HCT116 (cell line): Measurements from ENCODE around the gene SYCE3. TPM values are rescaled to one million over a fixed set of nuclear protein-coding genes. Genes with fewer than 3 reads are reported as not detected.

Source experiments
- ATAC-seq: fragments of 200-7000 bp; cut with Tn5 transposase; 2 replicates; pipeline ENCODE4 v1.9.1; 2020; ENCODE audit warnings: mild to moderate bottlenecking, moderate library complexity
- BruUV-seq: library from RNA; stranded (reverse); fragments of 400-500 nt; replicated peaks from 2 replicates; lab custom pipeline; 2021; lab: Mats Ljungman, UMichigan
- CTCF ChIA-PET: fragments of 300-600 bp; sonication (Branson Sonifier 250); formaldehyde crosslinking; loops from one replicate; lab custom pipeline; 2021; ENCODE audit warnings: antibody characterized with exemption; lab: Charles Lee
- POLR2A ChIA-PET: fragments of 300-600, 350-600 bp; sonication (Branson Sonifier 250); formaldehyde crosslinking; loops from one replicate; lab custom pipeline; 2021; ENCODE audit warnings: antibody characterized with exemption; lab: Charles Lee
- RAD21 ChIA-PET, 2 experiments: fragments of 300-600 bp; sonication (Branson Sonifier 250); formaldehyde crosslinking; loops; one replicate each; lab custom pipeline; 2023; ENCODE audit warnings: low total read pairs in 2 of 2; ENCODE audit not compliant: uncharacterized antibody in 2 of 2, unreplicated experiment in 2 of 2, low non-redundant PET in 1 of 2; lab: Charles Lee
- DNase-seq: peaks from one replicate; pipeline ENCODE4 v3.0.0-alpha.2; 2010; ENCODE audit warnings: low read depth, low spot score
- H2AFZ ChIP-seq: fragments of 200-600 bp; shearing (Covaris generic), sonication (generic); 2 replicates; pipeline ENCODE4 v1.6.1; 2017; ENCODE audit warnings: low read depth, mixed run types, mixed read lengths, antibody characterized with exemption, low read length; ENCODE audit not compliant: poor library complexity, severe bottlenecking
- H3K27ac ChIP-seq: 2 replicates; pipeline ENCODE4 v1.5.1; 2012; ENCODE audit warnings: low read depth, low read length
- H3K27me3 ChIP-seq: fragments of 200-600 bp; sonication (generic); 2 replicates; pipeline ENCODE4 v1.6.1; 2016; ENCODE audit warnings: mixed run types, low read length, mixed read lengths; ENCODE audit not compliant: insufficient read depth
- H3K36me3 ChIP-seq, 2 experiments: fragments of 200-500 bp in 1 of 2; fragments of 200-600 bp in 1 of 2; sonication (Bioruptor generic) in 1 of 2; sonication (generic) in 1 of 2; 2 replicates each; pipeline versions ENCODE4 v1.5.1 to v1.6.1; 2014 to 2016; ENCODE audit warnings: low read length in 2 of 2, inconsistent platforms in 1 of 2, mixed read lengths in 1 of 2, mixed run types in 1 of 2; ENCODE audit not compliant: insufficient read depth in 2 of 2, control insufficient read depth in 1 of 2
- H3K4me1 ChIP-seq, 2 experiments: fragments of 200-600 bp in 1 of 2; sonication (generic) in 1 of 2; 2 replicates each; pipeline versions ENCODE4 v1.5.1 to v1.6.1; 2012 to 2017; ENCODE audit warnings: low read length in 2 of 2, inconsistent platforms in 1 of 2, mild to moderate bottlenecking in 1 of 2, mixed read lengths in 1 of 2, mixed run types in 1 of 2, moderate library complexity in 1 of 2; ENCODE audit not compliant: insufficient read depth in 2 of 2, control insufficient read depth in 1 of 2
- H3K4me2 ChIP-seq: fragments of 200-600 bp; sonication (generic); 2 replicates; pipeline ENCODE4 v1.6.1; 2017; ENCODE audit warnings: mixed run types, low read length, mixed read lengths
- H3K4me3 ChIP-seq, 2 experiments: fragments of 200-600 bp in 1 of 2; sonication (generic) in 1 of 2; replicated peaks in 1 of 2; 2 replicates each; pipeline ENCODE4 v1.5.1; 2011 to 2016; ENCODE audit warnings: low read length in 2 of 2, control low read depth in 1 of 2, low read depth in 1 of 2, mild to moderate bottlenecking in 1 of 2, mixed read lengths in 1 of 2, mixed run types in 1 of 2
- H3K79me2 ChIP-seq: fragments of 200-600 bp; sonication (generic); 2 replicates; pipeline ENCODE4 v1.6.1; 2017; ENCODE audit warnings: mild to moderate bottlenecking, mixed run types, low read length, moderate library complexity, mixed read lengths; ENCODE audit not compliant: insufficient read depth
- H3K9ac ChIP-seq: fragments of 200-600 bp; sonication (generic); 2 replicates; pipeline ENCODE4 v1.6.1; 2016; ENCODE audit warnings: low read length, mixed read lengths
- H3K9me2 ChIP-seq: fragments of 200-600 bp; sonication (generic), shearing (Covaris generic); 2 replicates; pipeline ENCODE4 v1.6.1; 2017; ENCODE audit warnings: mixed run types, mild to moderate bottlenecking, moderate library complexity; ENCODE audit not compliant: insufficient read depth
- H3K9me3 ChIP-seq, 2 experiments: fragments of 200-500 bp in 1 of 2; fragments of 200-600 bp in 1 of 2; sonication (Bioruptor generic) in 1 of 2; sonication (generic) in 1 of 2; 2 replicates each; pipeline ENCODE4 v1.6.1; 2014 to 2017; ENCODE audit warnings: low read length in 2 of 2, mixed read lengths in 2 of 2, inconsistent platforms in 1 of 2, low read depth in 1 of 2, mild to moderate bottlenecking in 1 of 2, mixed run types in 1 of 2, moderate library complexity in 1 of 2; ENCODE audit not compliant: control insufficient read depth in 1 of 2, insufficient read depth in 1 of 2
- H4K20me1 ChIP-seq: fragments of 200-600 bp; sonication (generic), shearing (Covaris generic); 2 replicates; pipeline ENCODE4 v1.6.1; 2017; ENCODE audit warnings: mixed run types, mild to moderate bottlenecking, moderate library complexity; ENCODE audit not compliant: insufficient read depth
- CEBPB ChIP-seq: IDR thresholded peaks from 2 replicates; pipeline ENCODE4 v1.6.1; 2012; ENCODE audit warnings: low read depth
- CTCF ChIP-seq, 3 experiments: fragments of 200-600 bp in 1 of 3; sonication (generic) in 1 of 3; IDR thresholded peaks in 2 of 3; conservative IDR thresholded peaks in 1 of 3; 2 replicates each; pipeline ENCODE4 v1.5.1; 2012 to 2017; ENCODE audit warnings: low read depth in 2 of 3, low read length in 2 of 3, antibody characterized with exemption in 1 of 3, borderline replicate concordance in 1 of 3, control low read depth in 1 of 3, mild to moderate bottlenecking in 1 of 3, mixed read lengths in 1 of 3, mixed run types in 1 of 3, moderate library complexity in 1 of 3; ENCODE audit not compliant: insufficient read depth in 1 of 3
- EGR1 ChIP-seq: IDR thresholded peaks from 2 replicates; pipeline ENCODE4 v1.6.1; 2012; ENCODE audit warnings: low read depth
- ELF1 ChIP-seq: IDR thresholded peaks from 2 replicates; pipeline ENCODE4 v1.6.1; 2012; ENCODE audit warnings: low read depth, borderline replicate concordance
- EZH2phosphoT487 ChIP-seq: fragments of 200-600 bp; IDR thresholded peaks from 2 replicates; pipeline ENCODE4 v1.6.1; 2018; ENCODE audit warnings: antibody characterized with exemption, borderline replicate concordance
- FOSL1 ChIP-seq: IDR thresholded peaks from 2 replicates; pipeline ENCODE4 v1.6.1; 2012; ENCODE audit warnings: low read depth
- JUND ChIP-seq: IDR thresholded peaks from 2 replicates; pipeline ENCODE4 v1.6.1; 2012
- POLR2A ChIP-seq: IDR thresholded peaks from 2 replicates; pipeline ENCODE4 v1.7.0; 2011; ENCODE audit warnings: borderline replicate concordance; ENCODE audit not compliant: insufficient read depth, insufficient read length; ENCODE audit errors: extremely low read depth
- REST ChIP-seq: IDR thresholded peaks from 2 replicates; pipeline ENCODE4 v1.6.1; 2012; ENCODE audit warnings: low read depth
- SIN3A ChIP-seq: IDR thresholded peaks from 2 replicates; pipeline ENCODE4 v1.6.1; 2012; ENCODE audit warnings: low read depth
- SP1 ChIP-seq: IDR thresholded peaks from 2 replicates; pipeline ENCODE4 v1.6.1; 2012; ENCODE audit warnings: low read depth
- YY1 ChIP-seq: IDR thresholded peaks from 2 replicates; pipeline ENCODE4 v1.6.1; 2011; ENCODE audit warnings: low read length, low read depth, moderate library complexity, mild to moderate bottlenecking; ENCODE audit not compliant: insufficient replicate concordance; ENCODE audit errors: extremely low read depth
- ZBTB33 ChIP-seq: IDR thresholded peaks from 2 replicates; pipeline ENCODE4 v1.6.1; 2011; ENCODE audit warnings: mild to moderate bottlenecking, low read length, moderate library complexity; ENCODE audit not compliant: insufficient replicate concordance; ENCODE audit errors: extremely low read depth
- ZFX ChIP-seq: fragments of 450-650 bp; IDR thresholded peaks from 2 replicates; pipeline ENCODE4 v1.6.1; 2017
- ZNF274 ChIP-seq: fragments of 200-500 bp; sonication (Bioruptor generic); IDR thresholded peaks from 2 replicates; pipeline ENCODE4 v1.6.1; 2014; ENCODE audit warnings: mild to moderate bottlenecking, low read depth, low read length, inconsistent platforms
- intact Hi-C: fragments of 100-400 bp; cut with micrococcal nuclease; formaldehyde crosslinking; loops from 2 replicates; pipeline ENCODE4 v1.10.0; 2022
- total RNA-seq: library from RNA; stranded (reverse); gene quantifications from one replicate; pipeline ENCODE4 v1.2.1, GENCODE V29; 2021; ENCODE audit not compliant: unreplicated experiment

Gene SYCE3
- total RNA-seq, 1 experiment from 2014 or later = not detected

GRCh38 chr22:50518606-50519005 lies 44.1 kb downstream of the SYCE3 start:
- CTCF ChIA-PET = no interaction called here
- no peak for ATAC-seq
- Histone ChIP-seq H3K9ac (no peak overlapping the region), H2AFZ (no peak overlapping the region), H3K4me2 (no peak overlapping the region), H3K9me3 (no peaks in the 10 kb centered on the region), H3K36me3 (peaks cover 7 to 33% of the 10 kb centered on the region in 2 experiments; a peak in 3 of 4 replicates), H3K27me3 (no peaks in the 10 kb centered on the region), H3K79me2 (peaks cover 48% of the 10 kb centered on the region), H4K20me1 (no peaks in the 10 kb centered on the region), H3K27ac (no peak overlapping the region), H3K4me3 (no peak overlapping the region), H3K4me1 (peaks cover 0 to under 1% of the 10 kb centered on the region in 2 experiments; a peak in 1 of 4 replicates), H3K9me2 (no peaks in the 10 kb centered on the region)
- RAD21 ChIA-PET = no interaction called here
- no TSS peak for BruUV-seq
- no peak for TF ChIP-seq EZH2phosphoT487
- TF ChIP-seq CTCF (IDR thresholded peaks at IDR 0.05 in 2 of 3, conservative IDR thresholded peaks at IDR 0.05 in 1 of 3; ENCODE audit: borderline replicate concordance in 1 of 3, insufficient read depth in 1 of 3, low read depth in 2 of 3, low read length in 2 of 3) = no peak
- TF ChIP-seq YY1 = no peak
- no peak for TF ChIP-seq ELF1
- TF ChIP-seq EGR1 = no peak
- no peak for TF ChIP-seq ZNF274
- TF ChIP-seq SIN3A = no peak
- TF ChIP-seq SP1 = no peak
- no peak for TF ChIP-seq REST
- TF ChIP-seq ZFX = no peak
- TF ChIP-seq ZBTB33 = no peak
- no peak for TF ChIP-seq JUND
- TF ChIP-seq POLR2A = no peak
- no peak for TF ChIP-seq CEBPB
- TF ChIP-seq FOSL1 = no peak
- intact Hi-C loops = no loop called here
- DNase-seq = no peak
- POLR2A ChIA-PET = no interaction called here
